ENCODE measurements around the gene SLC7A8. TPM values are rescaled to one million over a fixed set of nuclear protein-coding genes. Genes with fewer than 3 reads are reported as not detected.

SLC7A8 gene
- total RNA-seq, 3 donors from 2014 or later (not counting 1 experiment from before 2014, with no cell fraction given), result 0.42 to 1.2 (median 1.0) TPM

- H3K4me3 ChIP-seq (ENCODE audit: low read length), result no peak overlapping the region
- H3K27ac ChIP-seq (ENCODE audit: low read length), result no peak overlapping the region
- Mint-ChIP-seq H3K27me3 (ENCODE audit: low read depth in 2 of 2) (peaks cover 10 to 34% of the 10 kb centered on the region in 2 donors), H3K36me3 (no peaks in the 10 kb centered on the region), H3K4me3 (no peak overlapping the region), H3K9me3 (no peaks in the 10 kb centered on the region), H3K4me1 (no peaks in the 10 kb centered on the region), H3K27ac (no peak overlapping the region)
- TF ChIP-seq CTCF (IDR thresholded peaks at IDR 0.05), result no peak
- no peaks in the 10 kb centered on the region for H3K4me1 ChIP-seq (ENCODE audit: control insufficient read depth, insufficient read depth, low read length)
- WGBS (ENCODE audit: insufficient coverage), result 100% methylated on average over 1 of the region's 3 CpGs
- ATAC-seq (no peak), DNase-seq (no peak)
- no peaks in the 10 kb centered on the region for H3K9me3 ChIP-seq (ENCODE audit: control insufficient read depth, insufficient read depth, low read length)
- peaks cover 4% of the 10 kb centered on the region for H3K27me3 ChIP-seq (ENCODE audit: control insufficient read depth, insufficient read depth, low read length)
- no peaks in the 10 kb centered on the region for H3K36me3 ChIP-seq (ENCODE audit: control insufficient read depth, insufficient read depth, low read length)
- intact Hi-C loops (cut with micrococcal nuclease), result no loop called here
Measured at GRCh38 chr14:23219075-23219474, 35.6 kb upstream of the SLC7A8 start.

DNA sequence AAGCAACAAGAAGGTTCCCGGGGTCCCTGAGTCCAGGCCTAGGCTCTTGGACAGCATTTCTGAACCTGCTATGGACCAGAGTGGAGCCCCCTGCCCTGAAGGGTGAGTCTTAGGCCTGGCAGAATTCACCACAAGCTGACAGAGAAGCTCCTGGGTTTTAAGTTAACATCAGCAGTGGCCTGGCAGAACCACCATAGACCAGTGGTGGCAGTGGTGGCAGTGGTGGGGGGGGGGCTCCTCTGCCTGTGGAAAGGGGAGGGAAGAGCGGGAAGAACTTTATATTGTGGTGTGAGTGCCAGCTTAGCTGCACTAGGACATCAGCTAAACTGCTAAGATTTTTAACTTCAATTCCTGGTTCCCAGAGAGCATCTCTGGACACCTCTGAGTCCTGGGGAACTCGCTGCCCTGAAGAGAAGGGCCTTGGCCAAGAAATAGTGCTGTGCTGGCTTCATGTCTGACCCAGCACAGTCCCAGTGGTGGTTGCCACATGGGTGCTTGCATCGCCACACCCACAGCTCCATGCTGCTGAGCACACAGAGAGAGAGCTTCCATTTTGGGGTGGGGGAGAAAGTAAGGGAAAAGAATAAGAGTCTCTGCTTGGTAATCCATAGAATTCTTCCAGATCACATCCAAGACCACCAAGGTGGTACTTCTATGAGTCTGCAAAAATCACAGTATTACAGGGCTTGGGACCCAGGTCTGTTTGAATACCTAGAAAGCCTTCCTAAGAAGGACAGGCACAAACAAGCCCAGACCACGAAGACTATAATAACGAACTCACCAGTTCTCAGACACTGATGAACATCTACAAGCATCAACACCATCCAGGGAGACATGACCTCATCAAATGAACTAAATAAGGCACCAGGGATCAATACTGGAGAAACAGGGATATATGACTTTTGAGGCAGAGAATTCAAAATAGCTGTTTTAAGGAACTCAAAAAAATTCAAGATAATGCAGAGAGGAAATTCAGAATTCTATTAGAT is 33.9 kb upstream of the SLC7A8 start:
- DNase-seq (no peak), ATAC-seq (no peak)
- H3K36me3 Mint-ChIP-seq, result no peaks in the 10 kb centered on the region
- Histone ChIP-seq H3K4me3 (ENCODE audit: low read length) (no peak overlapping the region), H3K4me1 (ENCODE audit: control insufficient read depth, insufficient read depth, low read length) (no peaks in the 10 kb centered on the region), H3K27me3 (ENCODE audit: control insufficient read depth, insufficient read depth, low read length) (peaks cover 4% of the 10 kb centered on the region), H3K36me3 (ENCODE audit: control insufficient read depth, insufficient read depth, low read length) (no peaks in the 10 kb centered on the region), H3K27ac (ENCODE audit: low read length) (no peak overlapping the region), H3K9me3 (ENCODE audit: control insufficient read depth, insufficient read depth, low read length) (no peaks in the 10 kb centered on the region)
- H3K9me3 Mint-ChIP-seq, result no peaks in the 10 kb centered on the region
- no peak overlapping the region for H3K4me3 Mint-ChIP-seq
- intact Hi-C loops (cut with micrococcal nuclease), result no loop called here
- no peaks in the 10 kb centered on the region for H3K4me1 Mint-ChIP-seq
- no peak overlapping the region for H3K27ac Mint-ChIP-seq
- H3K27me3 Mint-ChIP-seq (ENCODE audit: low read depth in 2 of 2), result peaks cover 13 to 31% of the 10 kb centered on the region in 2 donors
- TF ChIP-seq CTCF (IDR thresholded peaks at IDR 0.05), result no peak
- 91% methylated on average over 5 of the region's 6 CpGs for WGBS (ENCODE audit: insufficient coverage)

DNA sequence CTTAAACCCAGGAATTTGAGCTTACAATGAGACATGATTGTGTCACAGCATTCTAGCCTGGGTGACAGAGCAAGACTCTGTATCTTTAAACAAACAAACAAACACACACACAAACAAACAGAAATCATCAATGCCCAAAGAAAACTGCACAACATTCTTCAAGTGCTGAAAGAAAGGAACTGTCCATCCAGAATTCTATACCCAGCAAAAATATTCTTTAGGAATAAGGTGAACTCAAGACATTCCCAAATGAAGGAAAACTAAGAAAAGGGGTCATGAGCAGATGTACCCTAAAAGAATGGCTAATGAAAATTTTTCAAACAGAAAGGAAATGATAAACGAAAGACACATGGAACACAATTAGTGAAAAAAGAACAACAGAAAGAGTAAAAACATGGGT is 32.0 kb upstream of the SLC7A8 start:
- intact Hi-C loops (cut with micrococcal nuclease), result no loop called here

More for the DNA sequence above, 32.0 kb upstream of the SLC7A8 start:
- Mint-ChIP-seq H3K9me3 (no peaks in the 10 kb centered on the region), H3K36me3 (no peaks in the 10 kb centered on the region), H3K4me3 (no peak overlapping the region), H3K27me3 (ENCODE audit: low read depth in 2 of 2) (peaks cover 9 to 21% of the 10 kb centered on the region in 2 donors), H3K4me1 (no peaks in the 10 kb centered on the region), H3K27ac (no peak overlapping the region)
- Histone ChIP-seq H3K4me3 (ENCODE audit: low read length) (no peak overlapping the region), H3K9me3 (ENCODE audit: control insufficient read depth, insufficient read depth, low read length) (no peaks in the 10 kb centered on the region), H3K27me3 (ENCODE audit: control insufficient read depth, insufficient read depth, low read length) (peaks cover 2% of the 10 kb centered on the region), H3K4me1 (ENCODE audit: control insufficient read depth, insufficient read depth, low read length) (no peaks in the 10 kb centered on the region), H3K27ac (ENCODE audit: low read length) (no peak overlapping the region), H3K36me3 (ENCODE audit: control insufficient read depth, insufficient read depth, low read length) (no peaks in the 10 kb centered on the region)
- ATAC-seq, result no peak
- TF ChIP-seq CTCF (IDR thresholded peaks at IDR 0.05), result no peak
- no CpG with 5 or more reads among the region's 1 CpG for WGBS (ENCODE audit: insufficient coverage)
- no peak for DNase-seq

All from natural killer cell (primary cell).